GM21717 (cell line): Measurements from ENCODE around the gene PISD.
A peak's percentile ranks its signal among the peaks of the same experiment; 100 is the strongest.

Experiments
- ATAC-seq: cut with Tn5 transposase; IDR thresholded peaks from one replicate; pipeline ENCODE4 v1.9.1; 2021; ENCODE audit warnings: mild to moderate bottlenecking, moderate library complexity; ENCODE audit not compliant: unreplicated experiment

PISD gene

DNA sequence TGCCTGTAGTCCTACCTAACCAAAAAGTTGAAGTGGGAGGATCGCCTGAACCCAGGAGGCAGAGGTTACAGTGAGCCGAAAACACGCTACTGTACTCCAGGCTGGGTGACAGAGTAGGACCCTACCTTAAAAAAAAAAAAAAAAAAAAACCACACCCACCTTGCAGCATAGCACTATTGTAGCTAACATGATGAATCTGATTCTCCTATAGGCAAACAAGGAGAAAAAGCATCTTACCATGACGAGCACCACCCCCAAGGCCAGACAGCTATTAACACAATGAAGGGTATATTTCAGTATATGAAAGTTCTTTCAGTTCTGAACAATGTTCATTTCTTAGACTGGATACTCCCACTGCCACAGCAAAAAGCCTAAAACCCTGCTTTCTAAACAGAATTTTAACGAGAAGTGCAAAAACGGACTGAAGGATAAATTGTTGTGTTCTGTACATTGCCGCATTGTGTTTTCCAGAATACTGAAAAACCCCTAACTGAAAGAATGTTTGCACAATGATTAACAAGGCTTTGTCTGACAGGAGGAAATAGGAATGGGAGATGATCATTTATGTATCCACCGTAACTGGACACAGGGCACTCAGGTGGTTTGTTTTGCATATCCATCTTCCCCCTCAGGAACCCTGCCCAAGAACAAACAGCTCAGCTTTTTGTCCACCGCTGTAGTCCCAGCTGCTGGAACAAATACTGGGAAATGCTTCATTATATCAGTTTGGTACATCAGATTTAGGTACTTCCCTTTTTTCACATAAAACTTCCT lies 8.9 kb downstream of the PISD start:
- no peak for ATAC-seq

DNA sequence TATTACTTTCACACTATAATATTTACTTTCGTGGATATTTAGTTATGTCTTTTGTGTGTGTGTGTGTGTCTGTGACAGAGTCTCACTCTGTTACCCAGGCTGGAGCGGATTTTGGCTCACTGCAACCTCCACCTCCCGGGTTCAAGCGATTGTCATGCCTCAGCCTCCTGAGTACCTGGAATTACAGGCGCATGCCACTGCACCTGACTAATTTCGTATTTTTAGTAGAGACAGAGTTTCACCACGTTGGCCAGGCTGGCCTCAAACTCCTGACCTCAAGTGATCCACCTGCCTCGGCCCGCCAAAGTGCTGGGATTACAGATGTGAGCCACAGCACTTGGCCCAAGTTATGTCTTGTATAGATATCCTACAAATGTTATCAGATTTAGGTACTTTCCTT lies 9.9 kb downstream of the PISD start:
- no peak for ATAC-seq

DNA sequence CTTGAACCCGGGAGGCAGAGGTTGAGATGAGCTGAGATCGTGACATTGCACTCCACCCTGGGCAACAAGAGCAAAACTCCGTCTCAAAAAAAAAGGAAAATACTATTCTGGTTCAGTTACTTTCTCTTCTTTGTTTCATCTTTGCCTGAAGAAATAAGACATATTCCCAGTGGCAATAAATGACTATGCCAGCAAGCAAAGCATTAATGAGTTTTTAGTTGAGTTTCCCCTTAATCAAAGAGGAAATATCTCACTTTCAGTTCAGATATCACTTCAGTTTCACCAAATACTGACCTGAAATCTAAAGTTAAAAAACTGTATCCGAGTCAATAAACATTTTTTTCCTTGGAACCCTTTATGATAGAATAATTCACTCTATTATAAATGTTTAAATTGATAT lies 10.4 kb downstream of the PISD start:
- no peak for ATAC-seq

DNA sequence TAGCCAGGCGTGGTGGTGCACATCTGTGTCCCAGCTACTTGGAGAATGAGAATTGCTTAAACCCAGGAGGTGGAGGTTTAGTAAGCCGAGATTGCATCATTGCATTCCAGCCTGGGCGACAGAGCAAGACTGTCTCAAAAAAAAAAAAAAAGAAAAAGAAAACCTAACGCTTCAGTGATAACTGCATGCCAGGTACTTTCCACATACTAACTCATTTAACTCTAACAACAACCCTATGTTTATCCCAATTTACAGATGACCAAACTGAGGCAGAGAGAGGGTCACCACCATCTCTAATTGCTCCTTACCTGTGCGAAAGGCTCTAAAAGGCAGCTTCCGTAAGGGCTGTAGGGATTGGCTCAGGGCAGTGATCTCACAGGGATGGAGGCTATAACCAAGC lies 11.6 kb downstream of the PISD start:
- no peak for ATAC-seq

DNA sequence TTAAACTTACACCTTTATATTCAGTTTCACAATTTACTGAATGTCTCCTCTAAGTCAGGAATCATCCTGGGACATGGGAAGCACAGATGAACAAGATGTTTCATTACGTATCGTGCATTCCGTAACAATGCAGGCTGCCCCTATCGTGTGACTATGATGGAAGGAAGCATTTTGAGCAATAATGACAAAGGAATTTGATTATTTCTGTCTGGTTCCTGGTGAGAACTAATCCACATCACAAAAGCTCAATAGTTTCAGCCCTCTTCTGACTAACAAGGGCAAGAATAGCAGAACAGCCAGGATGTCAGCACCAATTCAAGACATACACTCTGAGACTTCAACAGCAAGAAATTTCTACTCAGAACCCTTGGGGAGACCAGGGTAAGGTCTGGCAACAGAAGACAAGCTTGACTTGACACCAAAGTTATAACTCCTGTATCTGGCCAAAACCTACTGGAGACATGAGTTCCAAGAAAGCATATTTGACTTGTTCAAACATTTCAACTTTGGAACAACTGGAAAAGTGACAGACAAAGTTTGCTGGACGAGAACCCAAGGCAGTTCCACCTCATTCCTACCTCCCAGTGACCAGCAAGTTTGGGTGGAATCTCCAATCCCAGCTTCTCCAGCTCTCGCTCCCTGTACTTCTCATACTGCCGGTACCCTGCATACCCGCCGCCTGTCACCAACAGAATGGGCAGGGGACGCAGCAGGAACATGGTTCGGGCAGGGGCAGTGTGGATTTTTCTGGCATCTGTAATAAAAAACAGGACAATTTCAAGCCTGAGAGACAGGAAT lies 14.3 kb downstream of the PISD start:
- no peak for ATAC-seq

DNA sequence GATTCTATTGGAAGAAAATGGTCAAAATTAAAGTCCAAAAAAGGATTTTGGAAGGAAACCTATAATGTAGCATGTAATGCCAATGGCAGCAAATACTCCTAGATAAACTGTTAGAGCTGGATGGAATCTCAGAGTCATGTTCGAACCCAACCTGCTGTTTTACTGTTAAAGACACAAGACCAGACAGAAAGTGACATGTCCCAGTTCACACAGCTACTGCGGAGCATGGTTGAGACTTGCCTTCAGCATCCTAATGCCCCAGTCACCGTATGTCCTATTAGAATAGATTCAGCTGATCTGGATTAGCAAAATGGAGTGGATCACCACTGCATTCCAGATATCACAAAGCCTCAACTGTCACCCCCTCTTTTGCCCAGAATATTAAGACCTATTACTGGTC lies 14.9 kb downstream of the PISD start:
- no peak for ATAC-seq

DNA sequence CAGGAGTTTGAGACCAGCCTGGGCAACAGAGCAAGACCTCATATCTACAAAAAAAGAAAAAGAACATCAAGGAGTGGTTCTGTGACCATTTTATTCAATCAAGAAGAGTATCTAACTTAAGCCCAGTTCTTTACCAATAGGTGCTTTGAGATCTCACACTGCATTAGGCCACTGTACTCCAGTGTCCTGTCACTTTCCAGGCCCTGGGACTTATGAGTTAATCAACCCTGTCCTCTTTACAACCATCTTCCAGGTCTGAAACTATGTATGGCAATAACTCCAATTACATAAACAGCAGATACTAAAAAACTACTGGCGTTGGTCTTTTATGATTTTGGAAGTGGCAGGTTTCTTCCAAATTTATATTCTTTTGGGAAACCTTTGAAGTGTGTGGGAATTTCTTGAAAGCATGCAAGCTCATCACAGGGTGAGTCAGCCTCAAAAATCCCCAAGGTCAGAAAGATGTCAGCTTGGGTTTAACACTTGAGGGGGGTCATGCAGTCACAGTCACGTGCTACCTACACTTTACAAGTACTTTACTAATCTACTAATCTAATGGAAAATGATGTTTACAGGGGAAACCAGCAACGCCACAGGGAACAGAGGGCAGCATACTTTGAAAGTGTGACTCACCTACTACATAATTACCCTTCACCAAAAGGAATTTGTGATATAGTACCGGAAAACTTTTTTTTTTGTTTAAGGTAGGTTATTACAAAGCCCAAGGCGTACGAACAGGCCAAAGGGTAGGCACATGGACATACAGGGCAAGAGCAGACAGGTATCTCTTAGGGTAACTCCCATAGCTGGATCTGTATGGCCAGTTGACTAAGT lies 15.6 kb downstream of the PISD start:
- no peak for ATAC-seq

DNA sequence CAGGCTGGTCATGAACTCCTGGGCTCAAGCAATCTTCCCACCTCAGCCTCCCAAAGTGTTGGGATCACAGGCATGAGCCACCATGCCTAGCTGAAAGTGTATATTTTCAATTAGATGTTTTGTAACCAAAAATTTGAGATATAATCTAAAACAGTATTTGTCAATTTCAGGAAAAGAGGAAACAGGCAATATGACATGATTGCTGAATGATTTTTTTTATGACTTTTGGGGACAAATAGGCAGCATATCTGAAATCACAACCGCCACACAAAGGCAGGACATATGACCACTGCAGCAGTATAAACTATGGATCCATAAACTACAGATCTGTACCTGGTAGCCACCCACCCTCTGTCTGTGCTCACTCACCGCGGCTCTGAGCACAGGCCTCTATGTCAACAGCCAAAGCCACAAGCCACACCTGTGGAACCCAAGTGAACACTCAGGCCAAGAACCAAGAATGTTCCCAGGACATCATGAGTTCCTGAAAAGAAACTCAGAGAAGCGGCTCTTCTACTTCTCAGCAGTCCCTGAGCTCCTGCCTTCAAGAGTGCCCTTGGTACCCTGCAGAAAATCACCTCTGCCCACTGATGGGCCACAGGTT lies 22.5 kb downstream of the PISD start:
- no peak for ATAC-seq

DNA sequence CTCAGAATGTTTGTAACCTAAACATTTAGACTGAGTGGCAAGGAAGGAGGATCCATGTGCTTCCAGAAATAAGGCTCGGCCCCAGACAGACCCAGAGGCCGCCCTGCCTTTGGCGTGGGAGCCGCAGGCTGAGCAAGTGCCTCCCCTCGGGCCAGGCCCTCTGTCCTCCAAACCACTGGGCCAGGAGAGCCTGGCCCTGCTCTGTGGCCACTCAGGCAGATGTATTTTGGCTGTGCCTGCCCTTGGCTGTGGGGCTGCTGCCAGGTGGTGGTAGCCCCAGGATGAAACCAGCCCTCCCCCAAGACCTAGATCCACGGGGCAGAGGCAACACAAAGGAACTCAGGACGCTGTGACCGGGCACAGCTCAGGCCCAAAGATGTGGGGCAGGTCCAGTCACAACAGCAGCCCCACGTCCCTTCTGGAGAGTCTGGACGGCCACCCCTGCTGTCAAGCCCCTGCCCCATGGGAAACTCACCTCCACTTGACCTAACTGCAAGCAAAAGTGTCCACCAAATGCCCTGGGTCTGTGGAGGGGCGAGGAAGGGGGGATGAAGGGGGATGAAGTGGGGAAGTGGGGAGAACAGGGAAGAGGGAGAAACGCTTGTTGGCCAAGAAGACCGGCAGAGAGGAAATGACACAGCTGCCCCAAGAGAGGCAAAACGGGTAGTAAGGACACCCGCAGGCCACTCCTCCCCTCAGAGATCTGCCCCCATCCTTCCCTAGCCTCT lies 24.0 kb downstream of the PISD start:
- ATAC-seq: peak; percentile 24

DNA sequence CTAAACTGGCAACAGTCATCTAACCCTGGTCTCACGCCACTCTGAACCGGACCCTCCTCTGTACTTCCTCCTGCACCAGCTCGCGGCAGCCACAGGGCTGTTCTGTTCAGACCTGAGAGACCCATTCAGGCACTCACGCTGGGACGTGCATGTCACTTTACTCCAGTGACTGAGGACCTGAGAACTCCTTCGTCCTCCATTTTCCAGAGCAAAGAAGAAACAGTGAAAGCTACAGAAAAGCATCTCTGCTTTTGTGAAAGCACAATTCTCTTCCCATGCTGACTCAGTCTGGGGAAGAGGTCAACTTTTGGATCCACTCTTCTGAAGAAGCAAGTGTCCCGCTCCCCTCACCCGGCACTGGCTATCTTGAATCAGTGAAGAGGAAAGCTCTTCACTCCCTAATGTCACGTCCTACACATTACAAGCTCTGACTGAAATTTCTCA lies 24.5 kb downstream of the PISD start:
- ATAC-seq: peak; percentile 40

DNA sequence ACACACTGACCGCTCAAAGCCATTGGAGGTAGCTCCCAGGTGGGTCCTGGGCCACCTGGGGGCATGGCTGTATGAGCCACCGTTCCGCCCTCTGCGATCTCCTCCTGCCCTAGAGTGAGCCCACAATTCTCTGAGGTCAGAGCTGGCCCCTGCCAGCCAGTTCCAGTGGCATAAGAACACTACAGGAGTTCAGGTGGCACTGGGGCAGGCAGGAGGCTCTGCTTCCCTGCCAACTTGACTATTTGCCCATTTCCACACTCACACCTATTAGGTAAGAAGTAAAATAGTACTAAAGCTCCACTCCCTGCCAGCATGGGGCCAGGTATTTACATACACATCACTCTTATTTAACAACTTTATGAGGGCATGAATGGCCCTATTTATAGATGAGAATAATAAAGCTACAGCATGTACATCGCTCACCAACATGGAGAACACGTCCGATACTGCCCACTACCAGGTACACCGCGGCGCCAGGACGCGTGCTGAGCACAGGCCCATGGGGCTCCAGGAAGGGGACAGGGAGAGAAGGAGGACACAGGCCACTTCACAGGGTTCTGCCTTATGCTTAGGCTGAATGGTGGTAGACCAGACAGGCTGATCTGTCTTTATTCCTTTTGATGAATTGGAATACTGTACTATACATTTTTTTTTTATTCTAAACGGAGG lies 26.2 kb downstream of the PISD start:
- ATAC-seq: no peak

DNA sequence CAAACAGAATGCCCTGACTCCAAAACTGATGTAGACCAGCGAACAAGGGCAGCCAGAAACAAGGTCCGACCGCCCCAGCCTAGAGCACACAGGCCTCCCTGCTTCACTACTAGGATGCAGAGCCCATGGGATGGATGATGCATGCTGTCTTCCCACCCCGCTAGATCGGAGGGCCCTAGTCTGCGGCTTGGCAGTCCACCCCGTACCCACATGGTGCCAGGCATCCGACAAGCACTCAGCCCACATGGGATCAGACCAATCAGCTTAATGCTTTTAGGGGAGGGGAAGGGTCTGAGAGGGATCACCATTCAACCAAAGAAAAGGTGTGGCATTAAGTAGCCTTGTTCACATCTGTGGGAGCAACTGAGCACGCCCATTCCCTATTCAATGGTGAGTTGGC lies 30.6 kb downstream of the PISD start:
- no peak for ATAC-seq

DNA sequence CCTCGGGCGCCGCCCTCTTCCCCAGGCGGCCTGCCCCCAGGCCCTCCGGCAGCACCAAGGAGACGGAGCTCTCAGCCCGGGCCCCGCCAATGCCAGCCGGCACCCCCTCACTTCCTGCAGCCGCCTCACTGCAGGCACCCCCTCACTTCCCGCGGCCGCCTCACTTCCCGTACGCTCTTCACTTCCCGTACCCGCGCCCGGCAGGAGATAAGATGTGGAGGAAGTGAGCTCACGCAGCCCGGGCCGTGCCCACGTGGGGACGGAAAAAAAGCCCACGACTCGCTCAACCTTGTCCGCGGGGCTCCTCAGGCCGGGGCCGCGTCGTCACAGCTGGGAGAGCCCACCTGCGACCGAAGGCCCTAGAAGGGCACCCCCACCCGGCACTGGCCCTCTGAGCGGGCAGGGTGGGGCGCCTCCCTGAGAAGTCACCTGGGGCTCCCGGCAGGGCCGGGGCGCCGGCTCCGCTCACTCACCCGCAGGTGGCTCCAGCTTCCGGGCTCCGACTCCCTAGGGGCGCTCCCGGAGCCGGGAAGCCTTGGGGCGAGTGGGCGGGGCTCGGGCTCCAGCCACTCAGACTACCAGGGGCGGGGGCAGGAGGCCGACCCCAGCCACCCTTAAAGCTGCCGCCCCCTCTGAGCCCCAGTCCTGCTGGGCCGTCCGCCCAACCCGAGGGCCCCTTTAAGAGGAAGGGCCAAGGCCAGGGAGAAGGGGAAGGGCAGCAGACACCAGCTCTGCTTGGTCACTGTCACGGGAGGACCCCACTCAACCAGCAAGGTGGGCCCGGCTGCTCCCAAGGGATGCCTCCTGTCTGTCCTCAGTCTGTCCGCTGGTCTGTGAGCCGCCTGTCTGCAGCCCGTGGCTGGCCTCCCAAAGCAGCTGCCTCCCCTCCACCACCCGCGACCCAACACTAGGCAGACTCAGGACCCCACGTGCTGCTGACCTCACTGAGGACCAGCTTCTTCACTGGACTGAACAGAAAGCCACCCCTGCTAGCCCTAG lies 31.4 kb downstream of the PISD start:
- ATAC-seq: no peak

DNA sequence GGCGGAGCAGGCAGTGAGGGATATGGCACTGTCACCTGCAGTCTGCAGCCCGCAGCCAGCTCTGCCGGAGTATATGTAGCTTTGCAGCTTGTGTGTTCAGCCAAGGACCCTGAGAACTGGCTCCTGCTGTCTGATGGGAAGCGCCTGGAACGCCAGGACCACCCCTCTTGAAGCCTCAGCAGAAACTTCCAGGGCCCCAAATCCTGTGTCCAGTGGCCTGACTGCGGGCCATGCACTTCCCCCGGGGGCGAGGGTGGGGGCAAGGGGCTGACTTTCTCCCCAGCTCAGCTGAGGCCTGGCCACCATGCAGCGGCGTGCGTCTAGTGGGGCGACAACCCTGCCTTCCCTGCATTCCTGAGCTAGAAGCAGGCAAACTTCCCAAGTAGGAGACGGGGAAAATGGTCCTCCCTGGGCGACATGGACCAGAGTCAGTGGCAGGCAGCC lies 32.3 kb downstream of the PISD start:
- ATAC-seq: no peak

DNA sequence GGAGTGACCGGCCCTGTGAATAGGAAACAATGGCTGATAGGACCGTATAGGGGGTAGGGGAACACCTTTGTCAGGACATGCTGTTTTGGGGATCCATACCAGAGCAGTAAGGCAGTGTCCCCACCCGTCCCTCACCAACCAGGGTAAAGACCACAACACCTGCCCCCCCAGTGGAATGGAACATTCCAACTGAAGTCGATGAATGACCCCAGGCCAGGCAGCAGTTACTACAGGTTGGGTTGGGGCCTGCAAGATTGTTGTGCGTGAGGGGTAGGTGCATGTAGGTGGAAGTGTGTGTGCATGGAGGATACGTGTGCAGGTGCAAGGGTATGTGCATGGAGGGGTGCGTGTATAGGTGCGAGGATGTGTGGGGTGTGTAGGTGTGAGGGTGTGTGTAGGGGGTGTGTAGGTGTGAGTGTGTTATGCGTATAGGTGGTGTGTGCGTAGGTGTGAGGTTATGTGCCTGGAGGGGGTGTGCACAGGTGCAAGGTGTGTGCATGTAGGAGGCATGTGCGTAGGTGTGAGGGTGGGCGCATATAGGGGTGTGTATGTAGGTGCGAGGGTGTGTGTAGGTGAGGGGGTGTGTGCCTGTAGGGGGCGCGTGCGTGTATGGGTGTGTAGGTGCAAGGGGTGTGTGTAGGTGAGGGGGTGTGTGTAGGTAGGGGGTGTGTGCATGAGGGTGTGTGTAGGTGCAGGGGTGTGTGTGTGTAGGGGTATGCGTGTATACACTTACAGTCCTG lies 32.9 kb downstream of the PISD start:
- ATAC-seq: no peak

DNA sequence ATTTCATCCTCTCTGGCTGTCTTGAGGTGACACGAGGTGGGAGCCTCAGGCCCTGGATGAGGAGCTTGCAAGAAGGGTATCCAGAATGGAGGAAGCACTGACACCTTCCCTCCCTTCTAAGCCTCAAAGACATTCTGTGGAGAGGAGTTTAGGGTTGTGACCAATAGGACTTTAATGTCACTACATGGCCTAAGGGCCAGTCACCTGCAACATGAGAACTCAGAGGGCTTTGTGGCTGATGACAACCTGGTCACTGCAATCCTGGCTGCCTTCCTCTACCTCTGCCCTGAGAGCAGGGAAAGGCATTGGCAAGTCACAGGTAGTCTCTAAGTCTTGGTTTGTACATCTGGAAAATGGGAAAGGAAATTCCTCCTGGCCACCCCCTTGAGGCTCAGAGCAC lies 33.7 kb downstream of the PISD start:
- no peak for ATAC-seq

DNA sequence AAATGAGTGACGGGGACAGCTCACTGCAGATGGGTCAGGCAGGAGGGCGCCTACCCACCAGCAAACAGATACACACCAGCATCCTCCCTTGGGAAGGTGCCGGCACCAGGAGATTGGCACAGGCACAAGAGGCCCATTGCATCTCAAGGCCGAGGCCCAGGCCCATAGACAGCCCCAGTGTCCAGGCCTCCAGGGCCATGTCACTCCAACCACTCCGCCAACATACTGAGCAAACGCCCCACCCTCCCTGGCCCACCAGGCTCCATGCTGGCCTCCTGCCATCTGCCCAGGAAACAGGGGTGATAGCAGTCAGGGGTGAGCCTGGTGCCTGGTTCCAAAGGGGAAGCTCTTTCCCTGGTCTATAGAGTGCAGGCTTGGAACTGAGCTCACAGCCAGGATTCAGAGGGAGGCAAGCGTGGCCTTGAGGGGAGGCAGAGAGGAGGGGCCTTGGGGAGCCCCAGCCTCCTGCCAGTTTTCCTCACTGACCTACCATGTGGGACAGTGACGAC lies 34.7 kb downstream of the PISD start:
- ATAC-seq: no peak
